ENCODE measurements around the gene RGS12. TPM values are rescaled to one million over a fixed set of nuclear protein-coding genes. Genes with fewer than 3 reads are reported as not detected.

The RGS12 gene
- total and polyA plus RNA-seq, 7 donors: 3.0 to 21.6 (median 15.7) TPM

DNA sequence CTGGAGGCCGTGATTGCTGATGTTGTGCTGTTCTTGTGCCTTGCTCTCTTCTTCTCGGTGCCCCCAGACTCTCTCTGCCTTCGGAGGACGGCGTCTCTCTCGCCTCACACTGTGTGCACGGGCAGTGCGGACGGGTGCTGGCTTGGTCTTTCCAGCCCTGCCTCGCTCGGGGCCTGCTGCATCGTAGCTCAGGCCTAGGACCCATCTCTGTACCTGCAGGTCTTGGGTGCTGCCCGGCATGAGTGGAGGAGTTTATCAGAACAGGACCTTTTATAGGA is 18.2 kb downstream of the RGS12 start:
- DNase-seq: no peak
- TF ChIP-seq EP300 (IDR thresholded peaks at IDR 0.05): no peak
- TF ChIP-seq, protein P1, sequence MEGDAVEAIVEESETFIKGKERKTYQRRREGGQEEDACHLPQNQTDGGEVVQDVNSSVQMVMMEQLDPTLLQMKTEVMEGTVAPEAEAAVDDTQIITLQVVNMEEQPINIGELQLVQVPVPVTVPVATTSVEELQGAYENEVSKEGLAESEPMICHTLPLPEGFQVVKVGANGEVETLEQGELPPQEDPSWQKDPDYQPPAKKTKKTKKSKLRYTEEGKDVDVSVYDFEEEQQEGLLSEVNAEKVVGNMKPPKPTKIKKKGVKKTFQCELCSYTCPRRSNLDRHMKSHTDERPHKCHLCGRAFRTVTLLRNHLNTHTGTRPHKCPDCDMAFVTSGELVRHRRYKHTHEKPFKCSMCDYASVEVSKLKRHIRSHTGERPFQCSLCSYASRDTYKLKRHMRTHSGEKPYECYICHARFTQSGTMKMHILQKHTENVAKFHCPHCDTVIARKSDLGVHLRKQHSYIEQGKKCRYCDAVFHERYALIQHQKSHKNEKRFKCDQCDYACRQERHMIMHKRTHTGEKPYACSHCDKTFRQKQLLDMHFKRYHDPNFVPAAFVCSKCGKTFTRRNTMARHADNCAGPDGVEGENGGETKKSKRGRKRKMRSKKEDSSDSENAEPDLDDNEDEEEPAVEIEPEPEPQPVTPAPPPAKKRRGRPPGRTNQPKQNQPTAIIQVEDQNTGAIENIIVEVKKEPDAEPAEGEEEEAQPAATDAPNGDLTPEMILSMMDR (IDR thresholded peaks at IDR 0.05): no peak
- no peak for TF ChIP-seq POLR2A (IDR thresholded peaks at IDR 0.05)
- no peak for TF ChIP-seq POLR2AphosphoS5 (IDR thresholded peaks at IDR 0.05)
- Histone ChIP-seq H3K9me3 (no peaks in the 10 kb centered on the region), H3K4me1 (peaks cover 0 to 6% (median 2%) of the 10 kb centered on the region in 4 donors), H3K36me3 (peaks cover 0 to 1% (median 0%) of the 10 kb centered on the region in 4 donors), H3K27ac (no peak overlapping the region), H3K4me3 (no peak overlapping the region), H3K27me3 (no peaks in the 10 kb centered on the region)
- WGBS, 2 donors: 87 to 91% methylated on average over 13 of the region's 13 CpGs
- intact Hi-C loops (cut with DNase I): no loop called here

- Histone ChIP-seq H3K27ac (no peak overlapping the region), H3K9me3 (no peaks in the 10 kb centered on the region), H3K27me3 (no peaks in the 10 kb centered on the region), H3K36me3 (peaks cover 0 to 7% (median 0%) of the 10 kb centered on the region in 4 donors), H3K4me1 (peaks cover 0 to under 1% (median 0%) of the 10 kb centered on the region in 4 donors), H3K4me3 (no peak overlapping the region)
- WGBS, 2 donors: 26 to 71% methylated on average over 13 of the region's 13 CpGs
- no peak for TF ChIP-seq POLR2AphosphoS5 (IDR thresholded peaks at IDR 0.05)
- TF ChIP-seq POLR2A (IDR thresholded peaks at IDR 0.05): no peak
- TF ChIP-seq, protein P1 (IDR thresholded peaks at IDR 0.05): no peak
- TF ChIP-seq EP300 (IDR thresholded peaks at IDR 0.05): no peak
- intact Hi-C loops (cut with DNase I): no loop called here
- DNase-seq: no peak
Observed at GRCh38 chr4:3311489-3312171, 18.8 kb downstream of the RGS12 start.

DNA sequence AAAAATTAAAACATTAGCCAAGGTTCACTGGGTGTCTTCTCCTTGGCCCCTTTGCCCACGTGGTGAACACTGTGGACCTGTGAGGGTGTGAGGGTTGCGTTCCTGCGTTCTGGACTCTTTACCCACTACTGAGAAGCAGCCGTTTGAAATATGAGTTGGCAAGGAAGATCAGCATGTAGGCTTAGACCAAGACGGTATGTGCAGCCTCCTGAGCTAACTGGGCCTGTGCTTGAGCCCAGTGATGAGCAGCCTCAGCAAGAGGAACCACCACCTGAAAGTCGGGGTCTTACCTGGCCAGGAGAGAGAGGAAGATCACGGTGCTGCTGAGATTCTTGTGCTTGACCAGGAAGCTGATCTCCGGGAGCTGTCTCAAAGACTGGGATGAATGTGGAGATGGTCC is 19.5 kb downstream of the RGS12 start:
- no peak for TF ChIP-seq POLR2A (IDR thresholded peaks at IDR 0.05)
- TF ChIP-seq EP300 (IDR thresholded peaks at IDR 0.05): no peak
- no peak for DNase-seq
- WGBS, 2 donors: 83 to 88% methylated on average over 8 of the region's 8 CpGs
- H3K4me3 ChIP-seq: no peak overlapping the region
- H3K27me3 ChIP-seq: no peaks in the 10 kb centered on the region
- H3K4me1 ChIP-seq: no peaks in the 10 kb centered on the region
- H3K36me3 ChIP-seq: peaks cover 0 to 15% (median 3%) of the 10 kb centered on the region in 4 donors
- H3K9me3 ChIP-seq: no peaks in the 10 kb centered on the region
- H3K27ac ChIP-seq: no peak overlapping the region
- intact Hi-C loops (cut with DNase I): no loop called here

DNA sequence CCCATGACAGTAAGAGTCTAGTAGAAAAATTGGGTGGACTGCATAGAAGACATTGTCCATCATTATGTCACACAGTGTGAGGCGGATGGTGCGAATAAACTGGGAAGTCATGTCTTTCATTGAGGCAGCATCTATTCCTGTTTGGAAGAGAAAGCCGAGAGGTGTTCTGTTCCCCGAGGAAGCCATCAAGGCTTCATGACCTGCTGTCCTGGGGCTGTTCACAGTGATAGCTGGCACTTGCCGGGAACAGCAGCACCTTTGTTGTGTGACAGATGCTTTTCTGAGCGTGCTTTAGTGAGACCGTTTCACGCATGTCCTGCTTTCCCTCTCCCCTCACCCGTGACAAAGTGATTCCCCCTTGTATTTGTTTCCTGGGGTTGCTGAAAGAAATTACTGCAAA is 20.3 kb downstream of the RGS12 start:
- intact Hi-C loops (cut with DNase I): no loop called here
- H3K4me1 ChIP-seq: no peaks in the 10 kb centered on the region
- H3K9me3 ChIP-seq: no peaks in the 10 kb centered on the region
- TF ChIP-seq POLR2A (IDR thresholded peaks at IDR 0.05) (no peak), EP300 (IDR thresholded peaks at IDR 0.05) (no peak), POLR2AphosphoS5 (IDR thresholded peaks at IDR 0.05) (no peak)
- TF ChIP-seq, protein P1 (IDR thresholded peaks at IDR 0.05): no peak
- no peak overlapping the region for H3K4me3 ChIP-seq
- no peaks in the 10 kb centered on the region for H3K27me3 ChIP-seq
- DNase-seq: no peak
- peaks cover 0 to 22% (median 10%) of the 10 kb centered on the region in 4 donors for H3K36me3 ChIP-seq
- no peak overlapping the region for H3K27ac ChIP-seq
- 92 to 97% methylated on average over 9 of the region's 9 CpGs for WGBS, 2 donors

- Histone ChIP-seq H3K9me3 (no peaks in the 10 kb centered on the region), H3K36me3 (peaks cover 0 to 25% (median 10%) of the 10 kb centered on the region in 4 donors), H3K27me3 (no peaks in the 10 kb centered on the region), H3K27ac (no peak overlapping the region), H3K4me1 (no peaks in the 10 kb centered on the region), H3K4me3 (no peak overlapping the region)
- no peak for DNase-seq
- TF ChIP-seq EP300 (IDR thresholded peaks at IDR 0.05) (no peak), POLR2AphosphoS5 (IDR thresholded peaks at IDR 0.05) (no peak), POLR2A (IDR thresholded peaks at IDR 0.05) (no peak)
- TF ChIP-seq, protein P1 (IDR thresholded peaks at IDR 0.05): no peak
- intact Hi-C loops (cut with DNase I): no loop called here
- WGBS, 2 donors: 93 to 94% methylated on average over 16 of the region's 16 CpGs
Observed at GRCh38 chr4:3313556-3314228, 20.9 kb downstream of the RGS12 start.

Measured in sigmoid colon (tissue), 7 donors.